Prostate gland (tissue), 2 donors: ENCODE results near the gene ARL16.

Experiments used
- CTCF ChIP-seq, 4 experiments: fragments of 200-600 bp in 2 of 4; fragments of 450-650 bp in 2 of 4; sonication (generic) in 2 of 4; IDR thresholded peaks; 1 replicate in 3 of 4; 2 replicates in 1 of 4; pipeline ENCODE4 v1.5.1; 2016 to 2019; ENCODE audit warnings: antibody characterized with exemption in 4 of 4, mild to moderate bottlenecking in 2 of 4, moderate library complexity in 2 of 4
- POLR2A ChIP-seq: fragments of 450-650 bp; IDR thresholded peaks from one replicate; pipeline ENCODE4 v1.6.1; 2016; ENCODE audit warnings: antibody characterized with exemption, mild to moderate bottlenecking

- TF ChIP-seq CTCF (IDR thresholded peaks at IDR 0.05) (no peak), POLR2A (no peak)
Observed at GRCh38 chr17:81650951-81651350, 32.6 kb downstream of the ARL16 start.
